ENCODE results near the gene PAN2.

DNA sequence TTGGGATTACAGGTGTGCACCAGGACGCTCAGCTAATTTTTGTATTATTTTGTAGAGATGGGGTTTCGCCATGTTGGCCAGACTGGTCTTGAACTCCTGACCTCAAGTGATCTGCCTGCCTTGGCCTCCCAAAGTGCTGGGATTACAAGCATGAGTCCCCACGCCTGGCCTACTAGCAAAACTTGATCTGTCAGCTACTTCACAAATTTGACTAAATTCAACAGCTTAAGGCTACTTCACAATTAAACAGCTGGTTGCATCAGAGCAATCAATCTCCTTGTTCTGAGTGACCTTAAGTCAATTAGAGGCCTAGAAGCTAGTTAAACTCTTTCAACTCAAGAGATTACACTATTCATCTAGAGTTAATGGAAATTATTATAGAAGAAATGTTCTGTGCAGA, 54.9 kb downstream of the PAN2 start:
- TF ChIP-seq, protein P1, sequence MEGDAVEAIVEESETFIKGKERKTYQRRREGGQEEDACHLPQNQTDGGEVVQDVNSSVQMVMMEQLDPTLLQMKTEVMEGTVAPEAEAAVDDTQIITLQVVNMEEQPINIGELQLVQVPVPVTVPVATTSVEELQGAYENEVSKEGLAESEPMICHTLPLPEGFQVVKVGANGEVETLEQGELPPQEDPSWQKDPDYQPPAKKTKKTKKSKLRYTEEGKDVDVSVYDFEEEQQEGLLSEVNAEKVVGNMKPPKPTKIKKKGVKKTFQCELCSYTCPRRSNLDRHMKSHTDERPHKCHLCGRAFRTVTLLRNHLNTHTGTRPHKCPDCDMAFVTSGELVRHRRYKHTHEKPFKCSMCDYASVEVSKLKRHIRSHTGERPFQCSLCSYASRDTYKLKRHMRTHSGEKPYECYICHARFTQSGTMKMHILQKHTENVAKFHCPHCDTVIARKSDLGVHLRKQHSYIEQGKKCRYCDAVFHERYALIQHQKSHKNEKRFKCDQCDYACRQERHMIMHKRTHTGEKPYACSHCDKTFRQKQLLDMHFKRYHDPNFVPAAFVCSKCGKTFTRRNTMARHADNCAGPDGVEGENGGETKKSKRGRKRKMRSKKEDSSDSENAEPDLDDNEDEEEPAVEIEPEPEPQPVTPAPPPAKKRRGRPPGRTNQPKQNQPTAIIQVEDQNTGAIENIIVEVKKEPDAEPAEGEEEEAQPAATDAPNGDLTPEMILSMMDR (IDR thresholded peaks at IDR 0.05; ENCODE audit: insufficient read depth, low read depth, low read length), result no peak
- TF ChIP-seq EZH2 (IDR thresholded peaks at IDR 0.05; ENCODE audit: insufficient read depth, low read length), result no peak
